ENCODE results near the gene RBM44.

- TF ChIP-seq CTCF (conservative IDR thresholded peaks at IDR 0.05 in 1 of 2, IDR thresholded peaks at IDR 0.05 in 1 of 2; ENCODE audit: low read depth in 1 of 2, low read length in 2 of 2) (no peak), EZH2 (IDR thresholded peaks at IDR 0.05; ENCODE audit: low read length, missing control alignments) (no peak)
Measured at GRCh38 chr2:237885111-237885930, 86.7 kb downstream of the RBM44 start.

Measured in fibroblast of lung (primary cell).